ENCODE results near the gene CSH1.

- TF ChIP-seq CTCF (IDR thresholded peaks at IDR 0.05; ENCODE audit: insufficient read depth, low read depth, low read length) = no peak
- TF ChIP-seq EZH2 (IDR thresholded peaks at IDR 0.05; ENCODE audit: insufficient read depth, low read length) = no peak
Measured at GRCh38 chr17:63845509-63845908, 50.9 kb downstream of the CSH1 start.

All from astrocyte (in vitro differentiated cells and primary cell).